DOHH2 (cell line): ENCODE results near the gene TNS4.

ENCODE experiments used
- H3F3A ChIP-seq: fragments of 200-600 bp; sonication (generic), shearing (Covaris generic); 2 replicates; pipeline ENCODE4 v1.6.0; 2016; ENCODE audit warnings: antibody characterized with exemption, mild to moderate bottlenecking; ENCODE audit not compliant: control insufficient read depth, insufficient read depth
- H3K27ac ChIP-seq: fragments of 200-600 bp; sonication (generic); 2 replicates; pipeline ENCODE4 v1.5.1; 2014; ENCODE audit warnings: low read depth, mild to moderate bottlenecking, low read length, moderate library complexity
- H3K27me3 ChIP-seq: fragments of 200-600 bp; sonication (generic); 2 replicates; pipeline ENCODE4 v1.6.1; 2014; ENCODE audit warnings: mild to moderate bottlenecking, low read length, mixed read lengths; ENCODE audit not compliant: control insufficient read depth
- H3K36me3 ChIP-seq: fragments of 200-600 bp; sonication (generic); 2 replicates; pipeline ENCODE4 v1.6.1; 2014; ENCODE audit warnings: mild to moderate bottlenecking, low read length, moderate library complexity, mixed read lengths; ENCODE audit not compliant: control insufficient read depth
- H3K4me1 ChIP-seq: fragments of 200-600 bp; sonication (generic); 2 replicates; pipeline ENCODE4 v1.6.1; 2014; ENCODE audit warnings: mild to moderate bottlenecking, low read length, mixed read lengths; ENCODE audit not compliant: control insufficient read depth
- H3K4me2 ChIP-seq: fragments of 200-600 bp; sonication (generic); 2 replicates; pipeline ENCODE4 v1.6.0; 2014; ENCODE audit warnings: mild to moderate bottlenecking, low read length, moderate library complexity
- H3K4me3 ChIP-seq: fragments of 200-600 bp; sonication (generic); 2 replicates; pipeline ENCODE4 v1.5.1; 2014; ENCODE audit warnings: mild to moderate bottlenecking, low read length, mixed read lengths
- H3K79me2 ChIP-seq: fragments of 200-600 bp; sonication (generic); 2 replicates; pipeline ENCODE4 v1.6.1; 2014; ENCODE audit warnings: mild to moderate bottlenecking, low read length, mixed read lengths; ENCODE audit not compliant: control insufficient read depth
- H3K9me2 ChIP-seq: fragments of 200-600 bp; sonication (generic); replicated peaks from 2 replicates; pipeline ENCODE4 v1.6.1; 2014; ENCODE audit warnings: mild to moderate bottlenecking, low read length, mixed read lengths; ENCODE audit not compliant: control insufficient read depth
- H3K9me3 ChIP-seq: fragments of 200-600 bp; sonication (generic); 2 replicates; pipeline ENCODE4 v1.6.1; 2014; ENCODE audit warnings: antibody characterized with exemption, low read length, mixed read lengths; ENCODE audit not compliant: control insufficient read depth, insufficient read depth
- H4K20me1 ChIP-seq: fragments of 200-600 bp; sonication (generic); 2 replicates; pipeline ENCODE4 v1.6.0; 2014; ENCODE audit warnings: low read depth, mild to moderate bottlenecking, antibody characterized with exemption, low read length, moderate library complexity; ENCODE audit not compliant: control insufficient read depth, insufficient read depth
- EZH2phosphoT487 ChIP-seq: fragments of 200-600 bp; sonication (generic); IDR thresholded peaks from 2 replicates; pipeline ENCODE4 v1.6.1; 2017; ENCODE audit warnings: borderline replicate concordance, mild to moderate bottlenecking, antibody characterized with exemption, low read length, moderate library complexity, mixed read lengths
- TF ChIP-seq, protein P1 (sequence below): fragments of 200-600 bp; sonication (generic); IDR thresholded peaks from one replicate; pipeline ENCODE4 v1.5.1; 2014; ENCODE audit warnings: antibody characterized with exemption, mild to moderate bottlenecking, low read depth, low read length; ENCODE audit not compliant: poor library complexity, severe bottlenecking

Gene TNS4

DNA sequence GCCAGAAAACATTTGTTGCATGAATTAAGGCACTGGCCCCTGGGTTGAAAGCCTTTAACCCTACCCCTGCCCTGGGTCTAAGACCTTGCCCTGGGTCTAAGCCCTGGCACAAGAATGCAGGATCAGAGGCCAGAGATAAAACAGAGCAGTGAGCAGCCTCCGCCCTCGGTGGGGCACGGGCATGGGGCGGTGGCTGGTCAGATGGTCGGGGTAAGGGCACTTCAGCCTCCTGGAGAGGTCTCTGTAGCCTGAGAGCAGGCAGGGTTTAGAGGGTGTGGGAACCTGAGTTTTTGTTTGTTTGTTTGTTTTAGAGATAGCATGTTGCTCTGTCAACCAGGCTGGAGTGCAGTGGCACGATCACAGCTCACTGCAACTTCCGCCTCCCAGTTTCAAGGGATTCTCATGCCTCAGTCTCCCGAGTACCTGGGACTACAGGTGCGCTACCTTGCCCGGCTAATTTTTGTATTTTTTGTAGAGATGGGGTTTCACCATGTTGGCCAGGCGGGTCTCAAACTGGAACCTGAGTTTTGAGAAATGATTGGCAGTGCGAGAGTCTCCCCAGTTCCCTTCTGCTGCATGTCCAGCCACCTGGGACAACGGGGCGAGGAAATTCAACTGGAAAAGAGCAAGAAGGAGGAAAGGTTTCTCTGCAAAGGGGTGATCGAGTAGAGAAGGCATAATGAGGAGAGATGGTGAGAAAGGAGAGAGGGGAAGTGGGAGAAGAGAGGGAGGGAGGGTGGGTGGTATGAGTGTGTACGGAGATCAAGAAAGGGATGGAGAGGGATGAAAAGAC, 27.7 kb downstream of the TNS4 start:
- TF ChIP-seq, protein P1, sequence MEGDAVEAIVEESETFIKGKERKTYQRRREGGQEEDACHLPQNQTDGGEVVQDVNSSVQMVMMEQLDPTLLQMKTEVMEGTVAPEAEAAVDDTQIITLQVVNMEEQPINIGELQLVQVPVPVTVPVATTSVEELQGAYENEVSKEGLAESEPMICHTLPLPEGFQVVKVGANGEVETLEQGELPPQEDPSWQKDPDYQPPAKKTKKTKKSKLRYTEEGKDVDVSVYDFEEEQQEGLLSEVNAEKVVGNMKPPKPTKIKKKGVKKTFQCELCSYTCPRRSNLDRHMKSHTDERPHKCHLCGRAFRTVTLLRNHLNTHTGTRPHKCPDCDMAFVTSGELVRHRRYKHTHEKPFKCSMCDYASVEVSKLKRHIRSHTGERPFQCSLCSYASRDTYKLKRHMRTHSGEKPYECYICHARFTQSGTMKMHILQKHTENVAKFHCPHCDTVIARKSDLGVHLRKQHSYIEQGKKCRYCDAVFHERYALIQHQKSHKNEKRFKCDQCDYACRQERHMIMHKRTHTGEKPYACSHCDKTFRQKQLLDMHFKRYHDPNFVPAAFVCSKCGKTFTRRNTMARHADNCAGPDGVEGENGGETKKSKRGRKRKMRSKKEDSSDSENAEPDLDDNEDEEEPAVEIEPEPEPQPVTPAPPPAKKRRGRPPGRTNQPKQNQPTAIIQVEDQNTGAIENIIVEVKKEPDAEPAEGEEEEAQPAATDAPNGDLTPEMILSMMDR, result no peak
- no peak for TF ChIP-seq EZH2phosphoT487
- Histone ChIP-seq H3K4me1 (no peaks in the 10 kb centered on the region), H3K9me3 (no peaks in the 10 kb centered on the region)

DNA sequence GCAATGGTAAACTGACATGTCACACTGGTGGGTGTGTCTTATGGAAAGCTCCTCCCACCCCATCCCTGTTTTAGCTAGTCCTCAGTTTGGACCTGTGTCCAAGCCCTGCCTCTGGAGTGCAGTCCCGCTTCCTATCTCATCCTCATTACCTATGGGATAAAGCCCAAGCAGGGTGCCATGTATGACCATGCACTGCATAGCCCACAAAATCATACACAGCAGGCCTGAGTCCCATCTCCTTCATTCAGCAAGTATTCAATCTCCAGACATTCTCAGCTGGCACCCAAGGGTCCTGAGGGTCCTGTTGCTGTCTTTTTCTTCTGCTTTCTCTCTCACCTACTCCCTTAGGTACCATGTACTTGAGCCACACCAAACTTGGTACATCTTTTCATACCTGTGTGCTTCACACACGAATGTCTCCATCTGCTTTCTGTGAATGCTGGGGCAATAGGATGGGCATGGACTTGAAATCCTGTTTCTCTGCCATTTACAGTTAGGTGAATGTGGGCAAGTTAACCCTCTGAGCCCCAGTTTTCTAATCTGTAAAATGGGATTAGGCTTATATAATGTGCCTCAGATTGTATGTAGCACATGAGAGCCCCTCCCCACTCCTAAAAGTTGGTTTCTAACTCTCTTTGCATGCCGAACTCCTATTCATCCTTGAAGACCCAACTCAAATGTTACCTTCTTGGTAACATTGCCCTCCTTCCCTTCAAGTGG, 28.5 kb downstream of the TNS4 start:
- Histone ChIP-seq H3K4me1 (no peaks in the 10 kb centered on the region), H3K9me3 (no peaks in the 10 kb centered on the region), H3K4me3 (no peak overlapping the region), H3K79me2 (no peaks in the 10 kb centered on the region), H3K27me3 (peaks cover 4% of the 10 kb centered on the region; the same call in 1 of the 2 replicates), H3K36me3 (no peaks in the 10 kb centered on the region), H3K27ac (no peak overlapping the region), H3K4me2 (no peak overlapping the region), H4K20me1 (no peaks in the 10 kb centered on the region), H3K9me2 (no peaks in the 10 kb centered on the region), H3F3A (no peaks in the 10 kb centered on the region)
- TF ChIP-seq, protein P1, result no peak
- no peak for TF ChIP-seq EZH2phosphoT487

More for the DNA sequence above, 27.7 kb downstream of the TNS4 start:
- Histone ChIP-seq H3K9me2 (no peaks in the 10 kb centered on the region), H3K27me3 (peaks cover 4% of the 10 kb centered on the region; the same call in 1 of the 2 replicates), H3K79me2 (no peaks in the 10 kb centered on the region), H3K36me3 (no peaks in the 10 kb centered on the region), H4K20me1 (no peaks in the 10 kb centered on the region), H3K27ac (no peak overlapping the region), H3K4me3 (no peak overlapping the region), H3K4me2 (no peak overlapping the region), H3F3A (no peaks in the 10 kb centered on the region)

DNA sequence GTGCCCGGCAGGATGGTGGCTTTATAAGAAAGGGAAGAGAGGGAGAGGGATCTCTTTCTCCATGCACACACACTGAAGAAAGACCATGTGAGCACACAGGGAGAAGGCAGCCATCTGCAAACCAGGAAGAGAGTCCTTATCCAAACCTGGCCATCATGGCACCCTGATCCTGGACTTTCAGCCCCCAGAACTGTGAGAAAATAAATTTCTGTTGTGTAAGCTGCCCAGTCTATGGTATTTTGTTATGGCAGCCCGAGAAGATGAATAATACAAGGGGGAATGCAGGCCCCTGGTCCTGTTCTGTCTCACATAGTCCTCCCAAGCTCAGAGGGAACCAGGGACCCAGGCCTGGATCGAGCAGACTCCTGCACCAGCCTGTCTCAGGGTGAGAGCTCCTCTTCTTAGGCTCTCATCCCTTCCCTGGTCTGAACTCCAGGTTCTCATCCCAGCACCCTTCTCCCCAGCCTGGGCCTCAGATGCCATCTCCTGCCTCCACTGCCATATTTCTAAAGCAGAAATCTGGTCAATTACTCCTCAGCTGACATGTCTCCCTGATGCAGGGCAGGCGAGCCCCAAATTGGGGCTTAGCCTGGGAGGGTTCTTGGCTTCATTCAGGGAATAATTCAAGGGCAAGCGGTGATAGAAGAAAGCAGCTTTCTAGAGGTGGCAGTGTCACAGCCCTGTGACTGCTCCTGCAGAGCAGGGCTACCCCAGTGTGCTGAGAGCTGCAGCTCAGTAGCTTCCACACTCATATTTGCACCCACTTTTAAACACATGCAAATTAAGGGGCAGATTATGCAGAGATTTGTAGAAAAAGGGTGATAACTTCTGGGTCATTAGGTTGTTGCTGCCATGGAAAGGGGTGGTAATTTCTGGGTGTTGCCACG, 29.3 kb downstream of the TNS4 start:
- no peaks in the 10 kb centered on the region for H3K4me1 ChIP-seq
- no peaks in the 10 kb centered on the region for H3K36me3 ChIP-seq
- H3K9me2 ChIP-seq, result no peaks in the 10 kb centered on the region
- H3K79me2 ChIP-seq, result no peaks in the 10 kb centered on the region
- H3K4me2 ChIP-seq, result no peak overlapping the region
- no peaks in the 10 kb centered on the region for H3K9me3 ChIP-seq
- H3K27me3 ChIP-seq, result peaks cover 4% of the 10 kb centered on the region; the same call in 1 of the 2 replicates
- TF ChIP-seq, protein P1, result no peak
- TF ChIP-seq EZH2phosphoT487, result no peak
- no peak overlapping the region for H3K27ac ChIP-seq
- H4K20me1 ChIP-seq, result no peaks in the 10 kb centered on the region
- H3K4me3 ChIP-seq, result no peak overlapping the region
- no peaks in the 10 kb centered on the region for H3F3A ChIP-seq
